Measurements from ENCODE around the gene SRRM3.
"Not testable (repeated sequence)": the region's sequence is repeated elsewhere in the genome, so short reads cannot be mapped to it uniquely, and the experiment has no call there.

SRRM3 gene

DNA sequence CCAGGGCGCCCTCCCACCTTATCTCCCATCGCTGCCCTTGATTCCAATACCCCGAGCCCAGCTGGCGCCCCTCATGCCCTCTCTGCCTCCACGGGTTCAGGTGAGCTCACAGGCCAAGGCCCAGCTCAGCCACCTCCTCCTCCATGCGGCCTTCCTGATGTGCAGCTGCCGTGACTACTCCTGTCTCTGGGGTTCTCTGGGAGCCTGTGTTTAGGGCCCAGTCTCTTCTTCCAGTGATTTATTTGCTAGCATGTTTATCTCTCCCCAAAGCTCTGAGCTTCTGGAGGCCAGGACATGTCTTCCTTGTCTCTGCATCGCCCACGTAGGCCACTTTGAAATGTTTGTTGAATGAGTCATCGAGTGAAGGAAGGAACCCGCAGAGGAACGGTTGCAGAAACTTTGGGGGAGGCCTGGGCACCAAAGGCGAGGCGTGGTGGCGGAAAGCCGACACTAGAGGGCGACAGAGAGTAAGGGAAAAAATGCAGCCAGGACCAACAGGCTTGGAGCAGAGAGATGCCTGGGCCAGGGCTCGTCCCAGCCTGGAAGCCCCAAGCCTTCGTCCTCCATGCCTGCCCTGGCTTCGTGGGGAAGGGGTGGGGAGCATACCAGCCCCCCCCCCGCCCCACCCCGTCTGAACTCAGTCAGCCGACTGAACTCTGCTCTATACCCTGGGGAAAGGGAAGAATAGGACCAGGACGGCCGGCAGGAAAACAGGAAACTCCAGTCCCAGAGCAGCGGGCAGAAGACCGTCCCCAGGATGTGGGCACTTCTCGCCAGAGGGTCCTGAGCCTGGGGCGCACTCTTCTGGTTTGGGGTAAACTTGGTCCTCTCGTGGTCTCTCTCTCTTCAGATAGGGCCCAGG is 89.9 kb downstream of the SRRM3 start:
- DNase-seq (ENCODE audit: low read depth, low spot score), result peak; percentile 87

DNA sequence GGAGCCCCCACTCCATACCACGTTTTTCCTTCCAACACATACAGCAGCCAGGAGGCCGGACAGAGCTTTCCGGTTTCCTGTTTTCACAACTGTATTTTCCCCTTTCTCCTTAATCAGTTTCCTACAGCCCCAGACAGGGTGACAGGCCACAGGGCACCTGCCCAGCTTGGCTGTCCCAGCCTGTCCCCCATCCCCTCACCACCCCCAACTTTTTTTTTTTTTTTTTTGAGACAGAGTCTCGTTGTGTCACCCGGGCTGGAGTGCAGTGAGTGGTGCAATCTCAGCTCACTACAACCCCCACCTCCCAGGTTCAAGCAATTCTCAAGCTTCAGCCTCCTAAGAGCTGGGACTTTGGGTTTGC is 90.5 kb downstream of the SRRM3 start:
- DNase-seq (ENCODE audit: low read depth, low spot score), result no peak

DNA sequence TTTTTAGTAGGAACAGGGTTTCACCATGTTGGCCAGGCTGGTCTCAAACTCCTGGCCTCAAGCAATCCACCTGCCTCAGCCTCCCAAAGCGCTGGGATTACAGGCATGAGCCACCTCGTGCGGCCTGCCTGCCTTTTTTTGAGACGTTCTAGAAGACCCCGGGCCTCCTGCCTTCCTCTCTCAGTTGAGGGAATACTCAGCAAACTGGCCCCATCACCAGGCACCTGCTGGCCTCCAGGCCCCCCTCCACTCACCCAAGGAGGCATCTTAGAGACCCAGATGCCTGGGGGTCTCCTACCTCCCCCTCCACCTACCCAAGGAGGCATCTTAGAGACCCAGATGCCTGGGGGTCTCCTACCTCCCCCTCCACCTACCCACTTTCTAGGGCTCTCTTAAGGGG is 91.2 kb downstream of the SRRM3 start:
- DNase-seq (ENCODE audit: low read depth, low spot score), result not testable (repeated sequence)

DNA sequence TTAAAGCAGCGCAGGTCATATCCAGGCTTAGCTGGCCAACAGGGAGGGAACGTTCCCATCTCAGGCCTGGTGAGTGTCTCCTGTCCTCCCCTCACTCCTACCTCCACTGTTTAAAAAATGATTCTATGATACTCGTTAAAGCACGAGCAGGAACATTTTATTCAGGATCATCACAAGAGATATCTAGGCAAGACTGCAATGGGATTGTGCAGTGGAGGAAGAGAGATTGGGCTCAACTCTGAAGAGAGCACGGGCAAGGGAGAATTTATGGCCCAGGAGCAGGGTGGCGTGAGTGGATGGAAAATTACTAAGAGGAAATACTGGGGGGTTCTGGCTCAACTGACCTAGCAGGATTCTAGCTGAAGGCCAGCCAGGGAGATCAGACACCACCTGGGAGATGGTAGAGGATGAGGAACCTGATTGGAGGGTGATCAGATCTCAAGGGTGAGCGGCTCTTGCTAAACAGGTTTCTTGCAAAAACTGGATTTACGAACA is 91.8 kb downstream of the SRRM3 start:
- DNase-seq (ENCODE audit: low read depth, low spot score), result no peak

DNA sequence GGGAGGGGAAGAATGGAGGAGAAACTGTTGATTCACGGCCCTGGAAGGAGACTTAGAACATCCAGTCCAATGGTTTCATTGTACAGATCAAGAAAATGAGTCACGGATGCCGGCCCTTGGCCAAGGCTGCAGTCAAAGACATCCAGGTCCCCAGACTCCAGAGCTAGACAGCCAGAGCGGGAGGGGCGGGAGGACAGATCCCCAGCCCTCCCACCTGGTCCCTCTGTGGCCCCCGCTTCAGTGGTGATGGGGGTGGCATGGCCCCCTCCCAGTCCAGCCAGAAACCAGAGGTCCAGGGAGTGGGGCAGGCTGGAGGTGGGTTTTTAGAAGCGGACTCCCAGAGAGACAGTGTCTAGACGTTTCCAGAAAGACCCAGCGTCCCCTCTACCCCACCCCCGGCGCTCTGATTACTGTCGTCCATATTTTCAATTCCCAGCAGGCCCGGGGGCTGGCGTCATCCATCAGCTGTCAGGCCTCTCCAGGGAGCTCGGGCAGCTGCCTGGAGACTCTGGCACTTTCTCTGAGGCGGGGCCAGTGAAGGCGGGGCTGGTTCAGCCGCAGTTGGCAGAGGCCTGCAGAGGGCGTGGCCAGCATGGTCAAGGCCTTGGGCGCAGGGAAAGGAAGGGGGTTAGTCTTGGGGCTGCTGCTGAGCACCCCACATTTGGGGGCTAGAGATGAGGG is 92.8 kb downstream of the SRRM3 start:
- DNase-seq (ENCODE audit: low read depth, low spot score), result no peak

DNA sequence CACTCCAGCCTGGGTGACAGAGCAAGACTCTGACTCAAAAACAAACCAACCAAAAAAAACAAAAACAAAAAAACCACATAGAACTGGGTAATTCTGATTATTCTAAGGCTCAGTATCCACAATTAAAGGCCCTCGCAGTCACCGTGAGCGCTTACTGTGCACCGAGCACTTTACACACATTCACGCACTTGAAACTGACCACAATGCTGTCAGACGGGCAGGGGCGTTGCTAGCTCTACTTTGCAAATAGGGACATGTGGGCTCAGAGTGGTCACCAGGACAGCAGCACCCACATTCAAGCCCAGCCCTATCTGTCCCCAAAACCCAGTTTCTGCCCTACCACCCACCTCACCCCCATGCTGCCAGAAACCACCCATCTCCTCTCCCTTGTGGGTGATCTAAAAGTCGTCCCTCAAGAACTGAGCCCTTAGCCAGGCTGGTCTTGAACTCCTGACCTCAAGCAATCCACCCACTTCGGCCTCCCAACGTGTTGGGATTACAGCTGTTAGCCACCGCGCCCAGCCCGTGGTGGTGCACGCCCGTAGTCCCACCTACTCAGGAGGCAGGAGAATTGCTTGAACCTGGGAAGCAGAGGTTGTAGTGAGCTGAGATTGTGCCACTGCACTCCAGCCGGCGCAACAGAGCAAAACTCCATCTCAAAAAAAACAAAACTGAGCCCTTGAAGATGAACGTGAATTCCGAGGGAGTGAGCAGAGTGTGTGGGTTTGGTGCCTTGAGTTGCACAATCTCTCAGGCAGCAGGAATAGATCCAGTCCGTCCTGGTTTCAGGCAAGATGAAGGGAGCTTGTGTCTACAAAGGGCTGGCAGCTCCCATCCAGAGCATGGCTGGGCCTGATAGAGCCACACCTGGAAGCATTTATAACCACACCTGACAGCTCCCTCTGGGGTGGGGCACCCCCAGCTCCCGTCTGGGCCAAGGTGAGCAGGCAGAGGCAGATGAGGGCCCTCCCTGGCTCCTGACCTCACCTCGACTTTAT is 95.3 kb downstream of the SRRM3 start:
- no peak for DNase-seq (ENCODE audit: low read depth, low spot score)

DNA sequence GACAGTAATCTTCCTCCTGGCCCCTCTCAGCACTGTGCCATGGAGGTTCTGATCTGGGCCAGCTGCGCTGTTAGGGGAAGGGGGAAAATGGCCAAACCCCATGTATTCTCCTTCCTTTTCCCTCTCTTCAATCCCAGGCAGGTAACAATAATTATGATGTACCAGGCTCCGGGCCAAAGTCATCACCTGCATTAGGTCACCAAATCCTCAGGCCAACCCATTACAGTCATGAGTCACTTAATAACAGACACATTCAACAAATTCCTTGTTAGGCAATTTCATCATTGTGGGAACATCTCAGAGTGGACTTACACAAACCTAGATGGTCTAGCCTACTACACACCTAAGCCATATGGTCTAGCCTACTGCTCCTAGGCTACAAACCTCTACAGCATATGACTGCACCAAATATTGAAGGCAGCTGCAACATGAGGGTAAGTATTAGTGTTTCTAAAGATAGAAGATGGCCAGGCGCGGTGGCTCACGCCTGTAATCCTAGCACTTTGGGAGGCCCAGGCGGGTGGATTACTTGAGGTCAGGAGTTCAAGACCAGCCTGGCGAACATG is 98.6 kb downstream of the SRRM3 start:
- no peak for DNase-seq (ENCODE audit: low read depth, low spot score)

DNA sequence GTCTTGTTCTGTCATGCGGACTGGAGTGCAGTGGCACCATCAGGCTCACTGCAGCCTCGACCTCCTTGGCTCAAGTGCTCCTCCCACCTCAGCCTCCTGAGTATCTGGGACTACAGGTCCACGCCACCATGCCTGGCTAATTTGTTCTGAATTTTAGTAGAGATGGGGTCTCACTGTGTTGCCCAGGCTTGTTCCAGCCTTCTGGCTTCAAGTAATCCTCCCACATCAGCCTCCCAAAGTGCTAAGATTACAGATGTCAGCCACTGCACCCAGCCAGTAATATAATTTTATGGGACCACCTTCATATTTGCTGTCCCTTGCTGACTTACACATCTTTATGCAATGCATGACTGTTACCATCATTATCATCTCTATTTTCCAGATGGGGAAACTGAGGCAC is 99.3 kb downstream of the SRRM3 start:
- no peak for DNase-seq (ENCODE audit: low read depth, low spot score)

DNA sequence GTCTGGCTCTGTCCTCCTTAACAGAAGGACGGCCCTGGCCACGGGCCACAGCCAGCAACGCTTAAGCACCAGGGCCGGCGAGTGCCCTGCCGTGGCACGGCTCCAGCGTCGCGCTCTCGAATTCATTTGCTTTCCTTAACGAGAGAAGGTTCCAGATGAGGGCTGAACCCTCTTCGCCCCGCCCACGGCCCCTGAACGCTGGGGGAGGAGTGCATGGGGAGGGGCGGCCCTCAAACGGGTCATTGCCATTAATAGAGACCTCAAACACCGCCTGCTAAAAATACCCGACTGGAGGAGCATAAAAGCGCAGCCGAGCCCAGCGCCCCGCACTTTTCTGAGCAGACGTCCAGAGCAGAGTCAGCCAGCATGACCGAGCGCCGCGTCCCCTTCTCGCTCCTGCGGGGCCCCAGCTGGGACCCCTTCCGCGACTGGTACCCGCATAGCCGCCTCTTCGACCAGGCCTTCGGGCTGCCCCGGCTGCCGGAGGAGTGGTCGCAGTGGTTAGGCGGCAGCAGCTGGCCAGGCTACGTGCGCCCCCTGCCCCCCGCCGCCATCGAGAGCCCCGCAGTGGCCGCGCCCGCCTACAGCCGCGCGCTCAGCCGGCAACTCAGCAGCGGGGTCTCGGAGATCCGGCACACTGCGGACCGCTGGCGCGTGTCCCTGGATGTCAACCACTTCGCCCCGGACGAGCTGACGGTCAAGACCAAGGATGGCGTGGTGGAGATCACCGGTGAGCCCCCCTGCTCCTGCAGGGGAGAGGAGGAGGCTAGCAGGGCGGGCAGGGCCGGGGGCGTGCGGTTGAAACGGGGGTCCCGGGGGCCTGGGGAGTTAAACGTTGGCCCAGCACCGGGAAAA is 100.9 kb downstream of the SRRM3 start, which contains the start of gene HSPB1:
Gene HSPB1 (plus strand): TSS at position 327 of the 855 bp plus-strand sequence. CDS start 40 bp downstream, at position 367.
- DNase-seq (ENCODE audit: low read depth, low spot score), result no peak

DNA sequence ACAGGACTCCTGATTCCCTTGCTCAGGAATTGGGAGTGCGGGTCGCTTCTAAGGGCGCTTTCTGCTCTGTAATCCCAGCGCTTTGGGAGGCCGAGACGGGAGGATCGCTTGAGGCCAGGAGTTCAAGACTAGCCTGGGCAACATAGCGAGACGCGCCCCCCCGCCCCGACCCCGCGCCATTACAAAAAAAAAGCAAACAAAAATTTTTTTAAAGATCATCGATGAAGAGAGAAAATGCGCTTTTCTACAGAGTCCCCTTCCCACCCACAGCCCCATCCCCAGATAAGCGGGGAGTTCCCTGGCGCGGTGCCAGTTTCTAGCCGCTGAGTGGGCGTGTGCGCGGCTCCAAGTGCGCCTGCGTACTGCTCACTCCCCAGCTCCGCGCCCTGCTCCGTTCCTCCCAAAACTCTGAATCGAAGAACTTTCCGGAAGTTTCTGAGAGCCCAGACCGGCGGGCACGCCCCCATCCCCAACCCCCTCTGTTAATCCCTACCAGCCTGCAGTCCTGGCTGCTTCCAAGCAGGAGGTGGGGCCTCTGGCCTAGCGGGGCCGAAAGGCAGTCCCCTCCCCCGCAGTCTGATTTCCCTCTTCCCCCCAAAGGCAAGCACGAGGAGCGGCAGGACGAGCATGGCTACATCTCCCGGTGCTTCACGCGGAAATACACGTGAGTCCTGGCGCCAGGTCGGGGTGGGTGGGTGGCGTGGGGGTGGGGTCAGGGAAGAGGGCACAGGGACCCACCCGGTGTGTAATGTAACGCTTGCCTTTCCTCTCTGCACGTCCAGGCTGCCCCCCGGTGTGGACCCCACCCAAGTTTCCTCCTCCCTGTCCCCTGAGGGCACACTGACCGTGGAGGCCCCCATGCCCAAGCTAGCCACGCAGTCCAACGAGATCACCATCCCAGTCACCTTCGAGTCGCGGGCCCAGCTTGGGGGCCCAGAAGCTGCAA is 101.8 kb downstream of the SRRM3 start:
- DNase-seq (ENCODE audit: low read depth, low spot score), result peak; percentile 96

DNA sequence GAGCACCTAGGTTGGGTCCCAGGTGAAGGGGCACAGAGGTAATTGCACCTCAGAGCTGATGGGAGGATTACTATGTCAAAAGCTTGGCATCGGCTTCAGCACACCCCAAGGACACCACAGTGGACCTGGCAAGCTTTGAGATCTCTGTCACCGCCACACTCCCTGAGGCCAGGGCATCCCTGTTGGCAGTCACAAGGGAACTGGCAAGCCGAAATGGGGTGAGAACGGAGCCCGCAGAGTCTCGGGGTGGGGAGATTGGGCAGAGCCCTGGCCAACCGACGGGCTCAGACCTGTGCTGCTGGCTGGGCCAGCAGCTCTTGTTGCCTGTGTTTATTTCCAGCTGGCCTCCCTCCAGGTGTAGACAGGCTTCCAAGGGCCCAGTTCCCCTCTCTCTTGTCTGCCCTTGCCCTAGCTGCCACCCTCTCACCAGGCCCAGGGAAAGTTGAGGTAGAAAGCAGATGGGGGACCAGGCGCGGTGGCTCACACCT is 103.2 kb downstream of the SRRM3 start:
- no peak for DNase-seq (ENCODE audit: low read depth, low spot score)

DNA sequence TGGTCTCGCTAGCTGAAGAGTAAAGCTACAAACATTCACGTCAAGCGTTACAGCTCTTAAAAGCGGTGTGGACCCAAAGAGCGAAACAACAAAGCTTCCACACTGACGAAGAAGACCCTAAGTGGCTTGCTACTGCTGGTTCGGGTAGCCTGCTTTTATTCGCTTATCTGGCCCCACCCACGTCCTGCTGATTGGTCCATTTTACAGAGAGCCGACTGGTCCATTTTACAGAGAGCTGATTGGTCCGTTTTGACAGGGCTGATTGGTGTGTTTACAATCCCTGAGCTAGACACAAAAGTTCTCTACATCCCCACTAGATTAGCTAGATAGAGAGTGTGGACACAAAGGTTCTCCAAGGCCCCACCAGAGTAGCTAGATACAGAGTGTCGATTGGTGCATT is 107.2 kb downstream of the SRRM3 start:
- DNase-seq (ENCODE audit: low read depth, low spot score), result not testable (repeated sequence)

DNA sequence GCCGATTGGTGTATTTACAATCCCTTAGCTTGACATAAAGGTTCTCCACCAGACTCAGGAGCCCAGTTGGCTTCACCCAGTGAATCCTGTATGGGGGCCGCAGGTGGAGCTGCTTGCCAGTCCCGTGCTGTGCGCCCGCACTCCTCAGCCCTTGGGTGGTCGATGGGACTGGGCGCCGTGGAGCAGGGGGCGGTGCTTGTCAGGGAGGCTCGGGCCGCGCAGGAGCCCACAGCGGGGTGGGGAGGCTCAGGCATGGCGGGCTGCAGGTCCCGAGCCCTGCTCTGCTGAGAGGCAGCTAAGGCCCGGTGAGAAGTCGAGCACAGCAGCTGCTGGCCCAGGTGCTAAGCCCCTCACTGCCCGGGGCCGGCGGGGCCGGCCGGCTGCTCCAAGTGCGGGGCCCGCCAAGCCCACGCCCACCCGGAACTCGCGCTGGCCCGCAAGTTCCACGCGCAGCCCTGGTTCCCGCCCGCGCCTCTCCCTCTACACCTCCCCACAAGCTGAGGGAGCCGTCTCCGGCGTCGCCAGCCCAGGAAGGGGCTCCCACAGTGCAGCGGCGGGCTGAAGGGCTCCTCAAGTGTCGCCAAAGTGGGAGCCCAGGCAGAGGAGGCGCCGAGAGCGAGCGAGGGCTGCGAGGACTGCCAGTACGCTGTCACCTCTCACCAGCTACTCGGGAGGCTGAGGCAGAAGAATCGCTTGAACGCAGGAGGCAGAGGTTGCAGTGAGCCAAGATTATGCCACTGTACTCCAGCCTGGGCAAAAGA is 107.8 kb downstream of the SRRM3 start:
- DNase-seq (ENCODE audit: low read depth, low spot score), result not testable (repeated sequence)

DNA sequence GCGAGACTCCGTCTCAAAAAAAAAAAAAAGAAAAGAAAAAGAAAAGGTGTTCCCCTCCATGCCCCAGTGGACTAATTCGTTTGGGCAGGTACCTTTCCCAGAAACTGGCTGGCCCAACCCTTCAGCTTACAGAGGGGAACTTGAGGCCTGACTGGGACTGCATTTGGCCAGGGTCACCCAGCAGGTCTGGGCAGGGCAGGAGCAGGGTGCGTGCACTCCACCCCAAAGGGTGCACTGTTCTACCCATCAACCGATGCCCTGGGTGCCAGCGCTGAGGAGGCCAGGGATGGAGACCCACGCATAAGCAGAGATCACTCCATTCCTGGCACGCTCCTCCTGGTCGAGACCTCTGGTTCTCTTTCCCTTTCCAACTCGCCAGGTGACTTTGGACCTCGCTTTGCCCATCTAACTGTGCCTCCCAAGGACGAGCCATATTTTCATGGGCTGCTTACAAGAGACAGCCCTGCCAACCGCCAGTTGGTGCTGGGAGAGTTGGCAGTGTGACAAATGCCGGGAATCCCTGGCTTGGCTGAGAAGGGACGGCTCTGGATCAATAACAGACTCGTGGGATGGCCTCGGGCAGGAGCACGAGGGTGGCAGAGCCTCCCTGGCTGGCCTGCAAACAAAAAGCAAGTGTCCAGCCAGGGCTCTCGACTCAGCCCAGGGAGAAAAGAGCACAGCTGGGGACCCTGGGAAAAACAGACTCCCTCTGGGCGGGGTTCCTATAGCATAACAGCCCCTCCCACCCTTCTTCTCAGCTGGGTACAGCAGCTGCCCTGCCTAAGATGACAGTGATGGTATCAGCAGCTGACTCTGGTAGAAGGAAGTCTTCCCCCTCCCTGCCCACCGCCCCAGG is 108.6 kb downstream of the SRRM3 start:
- no peak for DNase-seq (ENCODE audit: low read depth, low spot score)

DNA sequence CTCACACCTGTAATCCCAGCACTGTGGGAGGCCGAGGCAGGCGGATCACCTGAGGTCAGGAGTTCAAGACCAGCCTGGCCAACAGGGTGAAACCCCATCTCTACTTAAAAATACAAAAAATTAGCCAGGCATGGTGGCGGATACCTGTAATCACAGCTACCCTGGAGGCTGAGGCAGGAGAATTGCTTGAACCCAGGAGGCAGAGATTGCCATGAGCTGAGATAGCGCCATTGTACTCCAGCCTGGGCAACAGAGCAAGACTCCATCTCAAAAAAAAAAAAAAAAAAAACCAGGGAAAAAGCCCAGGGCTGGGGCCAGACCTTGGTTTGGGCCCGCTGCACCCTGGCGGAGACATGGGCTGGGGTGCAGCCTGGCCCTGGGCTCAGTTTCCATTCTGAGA is 110.1 kb downstream of the SRRM3 start:
- DNase-seq (ENCODE audit: low read depth, low spot score), result not testable (repeated sequence)

DNA sequence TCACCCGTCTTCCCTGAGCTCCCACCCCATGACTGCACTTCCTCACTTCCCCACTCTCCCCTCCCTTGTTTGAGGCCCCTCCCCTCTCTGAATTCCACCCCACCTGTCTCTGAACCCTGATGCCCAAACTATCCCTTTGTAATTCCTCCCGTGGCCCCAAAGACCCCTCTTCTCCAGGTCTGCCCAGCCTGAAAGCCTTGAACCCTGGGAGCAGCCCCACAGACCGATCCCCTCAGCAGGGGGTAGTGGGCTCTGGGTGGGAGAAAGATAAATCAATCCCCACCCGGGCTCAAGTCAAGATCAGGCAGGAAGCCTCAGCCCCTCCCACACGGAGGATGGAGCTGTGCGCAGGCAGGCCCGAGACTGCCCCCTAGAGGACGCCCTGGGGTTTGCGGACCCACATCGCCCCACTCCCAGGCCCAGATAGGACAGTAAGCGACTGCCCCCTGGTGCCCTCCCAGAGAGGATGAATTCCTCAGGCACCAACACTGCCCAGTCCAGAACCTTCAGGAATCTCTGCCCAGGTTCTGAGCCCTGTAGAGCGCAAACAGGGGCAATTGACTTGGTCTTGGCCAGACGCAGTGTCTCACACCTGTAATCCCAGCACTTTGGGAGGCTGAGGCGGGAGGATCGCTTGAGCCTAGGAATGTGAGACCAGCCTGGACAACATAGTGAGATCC is 112.5 kb downstream of the SRRM3 start:
- DNase-seq (ENCODE audit: low read depth, low spot score), result no peak

DNA sequence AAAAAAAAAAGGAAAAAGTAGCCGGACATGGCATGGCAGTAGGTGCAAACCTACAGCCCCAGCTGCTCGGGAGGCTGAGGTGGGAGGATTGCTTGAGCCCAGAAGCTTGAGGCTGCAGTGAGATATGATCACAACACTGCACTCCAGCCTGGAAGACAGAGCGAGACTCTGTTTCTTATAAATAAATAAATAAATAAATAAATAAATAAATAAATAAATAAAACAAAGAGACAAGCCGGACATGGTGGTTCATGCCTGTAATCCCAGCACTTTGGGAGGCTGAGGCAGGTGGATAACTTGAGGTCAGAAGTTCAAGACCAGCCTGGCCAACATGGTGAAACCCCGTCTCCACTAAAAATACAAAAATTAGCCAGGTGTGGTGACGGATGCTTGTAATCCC is 113.0 kb downstream of the SRRM3 start:
- not testable (repeated sequence) for DNase-seq (ENCODE audit: low read depth, low spot score)
